ENCODE data around the gene FOXO3.
"Not testable (repeated sequence)": the region's sequence is repeated elsewhere in the genome, so short reads cannot be mapped to it uniquely, and the experiment has no call there.

FOXO3 gene

GRCh38 chr6:108630050-108630714 is 69.5 kb downstream of the FOXO3 start:
- no peak for DNase-seq (ENCODE audit: low read depth)

DNA sequence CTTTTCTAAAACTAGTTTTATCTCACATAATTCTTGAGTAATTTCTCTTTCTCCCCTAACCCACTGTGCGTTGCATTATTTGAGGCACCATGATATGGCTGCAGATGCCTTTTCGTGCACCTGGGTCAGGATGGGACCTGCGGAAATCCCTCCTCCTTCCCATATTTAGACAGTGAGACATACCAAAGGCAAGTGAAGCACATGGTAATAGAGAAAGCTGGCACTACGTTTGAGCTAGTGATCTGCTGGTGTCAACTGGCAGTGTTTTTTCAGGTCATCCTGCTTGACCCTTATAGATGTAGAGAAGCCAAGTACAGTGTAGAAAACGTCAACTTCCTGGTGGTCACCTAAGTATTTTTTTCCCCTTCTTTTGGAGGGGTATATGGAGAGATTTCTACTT is 71.7 kb downstream of the FOXO3 start:
- no peak for DNase-seq (ENCODE audit: low read depth)

DNA sequence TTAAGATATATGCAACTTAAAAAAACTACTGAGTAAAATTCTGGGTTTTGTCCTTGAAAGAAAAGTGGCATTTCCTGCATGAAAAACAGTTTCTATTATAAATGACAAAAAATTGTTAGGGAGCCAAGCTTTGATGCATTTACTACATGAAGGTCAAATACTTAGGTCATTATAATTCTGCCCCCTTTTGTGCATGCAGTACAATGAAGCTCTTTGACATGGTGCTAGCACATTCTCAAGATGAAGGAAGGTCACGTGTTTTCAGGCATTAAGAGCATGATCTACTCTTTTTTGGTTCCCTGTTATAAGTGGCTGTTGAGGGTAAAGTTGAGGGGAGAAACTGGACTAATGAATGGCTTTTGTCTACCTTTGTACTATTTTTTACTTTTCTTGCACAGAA is 72.7 kb downstream of the FOXO3 start:
- DNase-seq (ENCODE audit: low read depth) = no peak

DNA sequence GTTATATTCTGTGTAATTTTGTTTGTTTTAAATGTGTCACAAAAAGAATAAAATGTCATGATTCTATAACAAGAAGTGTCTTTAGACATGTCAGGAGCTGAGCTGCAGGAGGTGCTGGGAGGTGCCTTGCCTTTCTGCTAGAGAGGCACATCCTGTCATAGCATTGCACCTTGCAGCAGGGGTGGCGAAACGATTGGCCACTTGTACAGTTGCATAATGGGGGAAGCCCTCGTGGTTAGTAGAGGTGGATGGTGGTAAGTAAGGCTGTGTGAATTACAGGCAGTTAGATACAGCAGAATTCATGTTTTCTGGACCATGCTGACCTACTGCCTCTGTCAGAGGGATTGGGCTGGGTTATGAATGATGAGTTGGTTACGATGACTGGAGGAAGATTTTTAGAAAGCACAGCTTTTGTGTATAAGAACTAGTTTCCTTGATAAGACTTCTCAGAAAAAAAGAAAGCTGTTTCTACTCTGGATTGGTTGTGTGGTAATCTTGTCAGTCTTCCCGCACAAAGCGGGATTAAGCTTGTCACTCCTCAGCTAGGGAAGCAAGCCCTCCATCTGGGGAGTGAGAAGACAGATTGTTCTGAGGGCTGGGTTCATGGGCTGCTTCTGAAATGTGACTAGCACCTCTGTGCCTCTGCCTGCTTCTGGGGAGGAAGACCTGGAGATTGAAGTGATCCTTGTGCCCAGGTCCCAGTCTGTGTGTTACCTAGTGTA is 74.9 kb downstream of the FOXO3 start:
- DNase-seq (ENCODE audit: low read depth) = no peak

DNA sequence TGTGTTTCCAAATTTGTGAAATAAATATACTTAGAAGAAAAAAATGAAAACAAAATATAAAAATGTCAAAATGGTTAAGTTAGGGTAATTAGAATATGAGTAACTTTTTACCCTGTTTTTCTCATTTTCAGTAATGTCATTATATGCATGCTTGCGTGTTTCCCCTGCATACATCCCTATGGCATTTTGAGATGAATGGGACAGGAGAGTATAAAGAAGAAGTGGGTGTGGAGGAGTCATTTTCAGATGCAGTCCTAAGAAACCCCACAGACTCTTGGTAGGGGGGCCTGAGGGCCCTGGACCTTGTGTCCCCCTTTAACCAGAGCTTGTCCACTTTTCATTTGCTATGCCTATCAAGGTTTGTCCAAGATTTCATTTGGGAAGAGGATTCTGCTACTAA is 77.2 kb downstream of the FOXO3 start:
- no peak for DNase-seq (ENCODE audit: low read depth)

GRCh38 chr6:108638993-108639392 is 78.3 kb downstream of the FOXO3 start:
- no peak for DNase-seq (ENCODE audit: low read depth)

DNA sequence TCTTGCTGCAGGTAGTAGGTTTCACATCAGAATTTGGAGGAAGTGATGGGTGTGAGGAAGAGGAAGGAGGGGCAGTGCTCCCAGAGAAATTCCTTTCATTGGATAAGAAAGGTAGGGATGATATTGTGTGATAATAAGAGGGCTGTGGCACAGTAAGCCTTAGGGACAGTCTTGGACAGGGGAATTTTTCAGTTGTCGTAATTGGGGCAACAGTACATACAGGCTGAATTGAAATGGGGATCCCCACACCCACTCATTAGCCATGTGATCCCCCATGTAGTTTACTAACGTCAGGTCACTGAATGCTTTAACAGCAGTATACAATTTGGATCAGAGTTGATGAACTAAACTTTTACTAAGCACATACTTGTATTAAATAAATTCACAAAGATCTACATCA is 79.4 kb downstream of the FOXO3 start:
- no peak for DNase-seq (ENCODE audit: low read depth)

GRCh38 chr6:108643184-108643583 is 82.5 kb downstream of the FOXO3 start:
- DNase-seq (ENCODE audit: low read depth) = no peak

- no peak for DNase-seq (ENCODE audit: low read depth)
These were observed 83.5 kb downstream of the FOXO3 start for GRCh38 chr6:108644252-108644651.

DNA sequence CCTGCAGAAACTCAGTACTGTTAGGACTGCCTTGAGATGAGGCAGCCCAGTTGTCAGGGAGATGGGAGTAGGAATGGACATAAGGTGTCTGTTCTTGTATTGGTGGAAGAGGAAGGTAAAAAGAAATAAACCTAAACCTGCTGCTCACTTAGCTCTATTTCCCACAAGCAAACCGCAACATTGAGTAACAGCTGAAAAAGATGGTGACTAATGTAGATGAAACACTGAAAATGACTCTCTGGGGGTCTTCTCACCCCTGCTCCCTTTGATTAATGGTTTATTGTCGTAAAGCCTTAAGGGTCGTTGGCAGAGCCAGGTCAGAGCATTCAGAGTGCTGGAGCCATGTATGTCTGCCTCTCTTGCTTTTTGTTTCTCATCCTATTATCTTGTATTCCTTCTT is 87.5 kb downstream of the FOXO3 start:
- DNase-seq (ENCODE audit: low read depth) = no peak

DNA sequence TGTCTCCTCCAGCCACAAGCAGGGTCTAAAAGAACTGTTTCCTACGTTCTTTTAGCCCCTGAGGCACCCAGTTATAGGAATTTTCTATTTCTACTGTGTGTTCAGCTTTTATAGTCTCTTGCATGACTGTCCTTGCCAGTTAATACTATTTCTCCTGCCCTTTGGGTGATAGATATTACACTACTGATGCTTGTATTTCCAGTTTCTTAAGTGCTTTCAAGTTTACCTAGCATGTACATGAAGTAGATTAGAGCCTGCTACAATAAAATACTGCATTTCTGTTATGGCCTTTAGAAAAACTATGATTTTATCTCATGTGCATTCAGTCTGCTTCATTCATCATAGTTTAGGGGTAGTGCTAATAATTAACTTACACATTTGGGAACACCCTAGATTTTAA is 89.6 kb downstream of the FOXO3 start:
- no peak for DNase-seq (ENCODE audit: low read depth)

- peak; percentile 39 for DNase-seq (ENCODE audit: low read depth)
These were observed 90.1 kb downstream of the FOXO3 start for GRCh38 chr6:108650781-108651180.

DNA sequence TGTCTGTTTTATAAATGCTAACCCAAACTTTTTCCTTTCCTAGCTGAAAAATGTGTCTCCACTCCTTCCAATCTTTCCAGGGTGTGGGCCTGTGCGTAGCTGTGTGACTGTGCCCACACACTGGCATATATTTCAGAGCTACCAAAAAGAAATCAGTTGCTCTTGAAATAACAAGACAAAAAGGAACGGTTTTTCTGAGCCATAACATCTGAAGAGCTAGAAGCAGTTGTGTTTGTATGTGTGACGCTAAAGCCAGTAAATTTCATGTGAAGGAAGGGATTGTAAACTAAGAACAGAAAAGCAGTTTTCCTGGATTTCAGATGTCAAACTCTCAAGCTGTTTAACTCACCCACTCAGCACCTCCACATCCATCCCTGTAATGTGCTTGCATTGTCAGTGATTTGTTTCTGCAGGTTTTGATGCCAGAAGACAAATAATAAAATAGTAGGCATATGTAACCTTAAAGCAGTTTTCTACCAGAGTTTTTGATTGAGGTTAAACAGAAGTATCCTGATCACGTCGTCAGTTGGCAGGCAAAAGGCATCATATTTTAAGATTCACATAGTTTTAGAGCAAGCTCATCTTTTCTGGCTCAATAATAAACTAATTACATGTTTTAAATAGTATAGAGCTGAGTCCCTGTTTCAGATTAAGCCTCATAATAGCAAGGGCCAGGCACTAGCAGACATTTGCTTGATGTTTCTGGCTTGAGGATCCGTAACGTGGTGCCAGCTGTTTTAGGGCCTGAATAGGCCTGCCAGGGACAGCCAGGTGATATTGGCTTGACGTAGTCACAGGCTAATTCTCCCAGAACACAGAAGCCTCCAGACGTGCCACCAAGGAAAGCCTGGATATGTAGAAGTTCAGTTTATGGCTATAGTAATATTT is 90.9 kb downstream of the FOXO3 start:
- DNase-seq (ENCODE audit: low read depth) = peak; percentile 64

- DNase-seq (ENCODE audit: low read depth) = no peak
These were observed 91.7 kb downstream of the FOXO3 start for GRCh38 chr6:108652375-108652774.

DNA sequence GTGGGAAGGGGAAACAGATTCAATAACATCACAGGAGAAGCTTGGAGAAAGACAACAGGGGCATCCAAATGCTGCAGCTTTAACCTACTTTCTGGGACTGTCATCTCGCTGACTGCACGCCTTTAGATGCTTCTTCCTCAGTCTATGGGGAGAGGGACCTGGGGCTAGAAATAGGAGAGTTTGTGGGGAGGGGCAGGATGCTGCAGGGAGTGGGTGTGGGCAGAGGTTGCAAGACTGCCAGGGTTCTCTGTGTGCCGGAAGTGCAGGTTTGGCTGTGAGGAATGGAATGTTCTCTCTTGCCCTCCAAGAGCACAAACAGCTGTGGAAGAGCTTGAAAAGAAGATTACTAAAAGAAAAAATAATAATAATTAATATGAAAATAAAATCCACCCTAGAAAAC is 93.2 kb downstream of the FOXO3 start:
- DNase-seq (ENCODE audit: low read depth) = no peak

- no peak for DNase-seq (ENCODE audit: low read depth)
These were observed 93.9 kb downstream of the FOXO3 start for GRCh38 chr6:108654465-108655106.

DNA sequence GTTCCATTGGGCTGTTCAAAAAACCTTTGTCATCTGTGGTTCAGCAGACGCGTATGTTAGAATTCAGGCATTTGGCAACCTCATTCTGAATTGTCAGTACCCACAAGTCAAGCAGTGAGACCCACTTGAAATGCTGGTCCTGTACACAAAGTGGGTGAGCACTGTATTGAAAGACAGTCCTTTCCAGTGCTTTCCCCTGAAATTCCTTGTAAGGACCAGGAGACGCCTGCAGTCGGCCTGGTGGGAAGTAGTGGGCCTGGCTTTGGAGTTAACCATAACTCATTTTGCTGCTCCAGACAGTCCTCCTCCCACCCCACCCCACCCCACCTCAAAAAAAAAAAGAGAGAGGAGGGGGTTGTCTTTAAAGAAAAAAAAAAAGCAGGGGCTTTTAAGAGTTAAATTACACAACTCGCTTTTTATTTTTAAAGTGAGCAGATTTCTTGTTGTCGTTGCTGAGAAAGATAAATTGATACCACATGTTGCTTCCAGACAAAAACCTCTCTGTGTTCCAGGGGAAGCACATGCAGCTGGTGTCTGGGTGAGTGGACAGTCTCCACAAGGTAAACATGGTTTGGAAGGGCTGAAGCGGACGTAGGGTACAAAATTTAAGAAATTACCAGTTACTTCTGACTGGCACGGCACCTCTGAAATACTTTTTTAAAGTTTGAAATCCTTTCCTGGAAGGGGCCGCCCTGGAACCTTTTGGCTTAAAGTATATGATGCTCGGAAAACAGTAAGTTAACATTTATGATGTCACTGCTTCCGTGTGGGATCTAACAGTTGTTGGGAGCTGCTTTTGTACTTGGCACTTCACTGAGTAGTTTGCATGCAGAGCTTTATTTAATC is 95.3 kb downstream of the FOXO3 start:
- DNase-seq (ENCODE audit: low read depth) = peak; percentile 47

DNA sequence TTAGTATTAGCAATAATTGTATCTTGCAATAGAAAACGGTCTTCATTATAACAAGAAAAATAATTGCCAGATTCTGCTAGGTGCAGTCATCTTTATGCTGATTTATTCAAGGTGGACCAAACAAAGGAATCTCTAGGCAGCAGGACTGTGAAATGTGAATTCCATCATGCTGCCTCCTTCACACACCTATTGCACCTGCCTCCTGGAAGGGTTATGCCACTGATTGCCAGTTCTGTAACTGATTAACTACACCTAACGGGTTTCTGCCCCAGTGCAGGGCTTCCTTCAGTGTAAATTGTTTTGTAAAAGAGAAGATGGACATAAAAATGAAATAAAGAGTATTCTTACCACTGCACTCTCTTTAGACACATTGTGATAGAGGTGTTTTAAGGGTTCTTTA is 96.1 kb downstream of the FOXO3 start:
- no peak for DNase-seq (ENCODE audit: low read depth)

DNA sequence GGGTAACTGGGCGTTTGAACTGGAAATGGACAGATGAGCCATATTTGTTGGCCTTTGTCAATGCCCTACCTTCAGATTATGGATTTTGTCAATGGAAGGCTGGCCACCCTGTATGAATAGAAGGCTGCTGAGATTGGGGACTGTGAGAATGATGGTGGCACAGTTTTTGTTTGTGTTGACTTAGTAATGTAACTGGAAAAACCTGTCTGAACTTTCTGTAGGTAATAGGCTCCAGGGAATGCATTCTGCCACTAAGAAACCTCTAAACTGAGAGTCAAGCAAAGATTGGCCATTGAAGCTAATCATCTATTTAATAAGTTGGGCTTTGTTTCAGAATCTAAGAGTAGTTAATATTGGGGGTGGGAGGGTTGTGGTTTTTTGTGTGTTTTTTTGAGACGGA is 97.5 kb downstream of the FOXO3 start:
- DNase-seq (ENCODE audit: low read depth) = no peak

- not testable (repeated sequence) for DNase-seq (ENCODE audit: low read depth)
These were observed 98.1 kb downstream of the FOXO3 start for GRCh38 chr6:108658785-108659184.

DNA sequence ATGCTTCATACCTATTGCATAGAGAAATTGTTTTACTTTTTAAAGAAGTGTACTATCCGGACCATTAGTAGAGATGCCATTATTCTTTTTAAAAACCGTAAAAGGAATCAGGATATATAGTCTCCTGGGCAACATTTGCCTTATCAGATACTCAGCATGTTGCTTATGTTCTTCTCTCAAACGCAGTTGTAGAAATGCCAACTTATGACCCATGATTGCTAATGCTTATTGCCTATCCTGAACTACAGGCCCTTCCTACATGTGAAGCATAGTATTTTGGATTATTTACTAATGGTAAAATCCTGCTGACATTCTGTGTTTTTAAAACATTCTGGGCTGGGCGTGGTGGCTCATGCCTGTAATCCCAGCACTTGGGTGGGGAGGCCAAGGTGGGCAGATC is 99.5 kb downstream of the FOXO3 start:
- DNase-seq (ENCODE audit: low read depth) = no peak
